HL-60/S4 treated with phorbol 12-myristate 13-acetate at 8.2 ng/mL for 4 days and 3 days (cell line): ENCODE measurements around the gene CCDC87.
"Not testable (repeated sequence)": the region's sequence is repeated elsewhere in the genome, so short reads cannot be mapped to it uniquely, and the experiment has no call there.

Experiments used
- in situ Hi-C: fragments of 300-500 bp; cut with MboI; formaldehyde crosslinking; loops from 2 replicates; pipeline ENCODE4 v1.15.0; 2022; ENCODE audit warnings: low sequenced_read_pairs

Gene CCDC87

DNA sequence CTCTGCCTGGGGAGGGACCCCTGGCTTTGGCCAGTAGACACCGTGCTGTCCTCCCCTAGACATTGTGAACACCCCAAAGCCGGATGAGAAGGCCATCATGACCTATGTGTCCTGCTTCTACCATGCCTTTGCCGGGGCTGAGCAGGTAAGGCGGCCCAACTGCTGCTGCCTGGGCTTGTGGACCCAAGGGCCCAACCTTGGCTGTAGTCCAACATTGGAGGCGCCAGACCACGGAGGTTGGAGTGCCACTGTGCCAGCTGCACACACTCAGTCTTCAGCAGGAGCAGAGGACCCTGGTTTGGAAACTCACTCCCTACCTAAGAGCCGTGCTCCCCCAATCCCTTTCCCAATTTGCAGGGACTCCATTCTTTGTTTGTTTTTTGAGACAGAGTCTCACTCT, 36.8 kb downstream of the CCDC87 start:
- in situ Hi-C loops: no loop called here

DNA sequence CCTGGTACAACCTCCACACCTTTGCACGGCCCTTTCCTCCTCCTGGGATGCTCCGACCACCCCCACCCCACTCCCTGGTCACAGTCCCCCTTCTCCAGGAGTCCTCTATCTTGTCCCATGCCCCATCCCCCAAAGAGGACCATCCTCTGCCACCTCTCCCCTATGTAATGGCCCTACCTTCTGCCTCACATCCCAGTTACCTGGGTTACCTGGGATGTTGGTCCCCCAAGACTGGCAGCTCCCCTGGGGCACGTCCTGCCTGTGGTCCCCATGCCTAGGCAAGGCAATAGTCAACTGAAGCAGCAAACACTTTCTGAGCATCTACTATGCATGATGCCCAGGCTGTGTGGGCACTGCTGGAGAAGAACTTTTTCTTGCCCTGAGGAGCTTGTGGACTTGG, 37.4 kb downstream of the CCDC87 start:
- in situ Hi-C loops: no loop called here

DNA sequence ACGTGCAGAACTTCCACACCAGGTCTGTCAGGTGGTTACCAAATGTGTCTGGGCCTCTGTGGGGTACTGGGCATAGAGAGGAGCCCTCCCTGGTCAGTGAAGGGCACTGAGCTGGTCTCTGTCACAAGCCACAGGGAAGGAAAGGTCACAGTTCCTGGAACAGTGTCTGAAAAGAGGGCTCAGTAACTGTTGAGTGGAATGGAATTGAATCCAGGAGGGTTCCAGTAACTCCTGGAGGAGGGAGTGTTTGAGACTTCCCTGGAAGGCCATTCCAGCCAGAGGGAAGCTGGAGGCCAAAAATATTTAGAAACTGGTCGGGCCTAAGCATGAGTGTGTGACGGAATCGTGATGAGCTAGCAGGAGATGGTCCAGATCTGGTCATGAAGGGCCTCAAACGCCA, 38.3 kb downstream of the CCDC87 start:
- in situ Hi-C loops: no loop called here

DNA sequence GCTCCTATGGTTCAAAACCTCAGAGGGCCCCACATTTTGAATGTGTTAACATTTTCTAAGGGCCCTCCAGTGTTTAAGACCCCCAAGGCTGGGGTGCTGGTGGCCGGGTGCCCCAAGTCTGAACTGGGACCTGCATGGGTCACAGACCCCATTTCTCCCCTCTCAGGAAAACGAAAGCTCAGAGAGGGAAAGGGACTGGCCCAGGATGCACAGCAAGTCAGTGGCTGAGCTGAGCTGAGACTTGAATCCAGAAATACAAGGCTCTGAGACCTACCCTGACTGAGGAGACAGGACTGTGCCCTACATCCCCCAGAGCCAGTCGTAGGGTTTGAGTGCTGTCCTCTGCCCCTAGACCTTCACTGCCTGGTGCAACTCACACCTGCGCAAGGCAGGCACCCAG, 42.0 kb downstream of the CCDC87 start:
- in situ Hi-C loops: no loop called here

DNA sequence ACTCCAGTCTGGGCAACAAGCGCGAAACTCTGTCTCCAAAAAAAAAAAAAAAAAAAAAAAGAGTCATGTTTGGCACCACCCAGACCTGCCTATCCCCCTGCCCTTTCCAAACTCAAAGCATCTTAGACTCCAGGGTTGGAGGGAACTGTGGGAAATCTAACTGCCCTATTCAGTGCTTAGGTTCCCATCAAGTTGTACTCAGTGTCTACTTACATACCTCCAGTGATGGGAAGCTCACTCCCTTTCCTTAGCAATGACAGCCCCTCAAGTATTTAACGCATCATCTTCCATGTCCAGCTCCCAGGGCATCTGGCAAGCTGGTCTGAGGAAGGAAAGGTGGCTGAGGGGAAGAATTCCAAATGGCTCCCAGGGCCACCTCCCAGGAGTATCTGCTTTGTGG, 43.2 kb downstream of the CCDC87 start:
- in situ Hi-C loops: no loop called here

DNA sequence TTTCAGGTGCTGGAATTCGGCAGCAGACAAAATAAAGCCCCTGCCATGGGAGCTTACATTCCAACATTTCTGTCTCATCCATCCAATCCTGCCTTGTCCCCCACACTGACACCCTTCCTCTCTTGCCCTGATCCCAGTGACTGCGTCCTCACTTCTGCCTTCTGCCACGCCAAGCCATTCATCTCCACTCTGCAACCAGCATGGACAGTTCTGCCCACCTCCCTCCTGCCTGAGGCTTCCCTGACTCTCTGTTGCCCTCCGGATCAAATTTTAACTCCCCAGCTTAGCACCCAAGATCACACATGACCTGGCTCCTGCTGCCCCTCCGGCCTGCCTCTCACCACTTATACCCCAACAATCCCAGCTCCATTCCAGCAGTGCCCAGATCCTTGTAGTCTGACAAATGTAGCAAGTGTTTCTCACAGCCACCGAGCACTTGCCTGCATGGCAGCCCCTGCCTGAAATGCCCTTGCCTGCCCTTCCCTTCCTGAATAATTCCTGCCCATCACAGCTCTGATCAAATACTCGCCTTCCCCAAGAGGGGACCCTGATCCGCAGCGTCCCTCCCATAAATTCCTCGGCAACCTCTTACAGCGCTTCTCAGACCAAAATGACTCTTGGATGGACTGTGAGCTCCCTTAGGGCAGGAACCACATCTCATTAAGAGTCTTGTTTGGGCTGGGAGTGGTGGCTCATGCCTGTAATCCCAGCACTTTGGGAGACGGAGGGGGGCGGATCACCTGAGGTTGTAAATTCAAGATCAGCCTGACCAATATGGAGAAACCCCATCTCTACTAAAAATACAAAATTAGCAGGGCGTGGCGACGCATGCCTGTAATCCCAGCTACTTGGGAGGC, 43.9 kb downstream of the CCDC87 start:
- in situ Hi-C loops: no loop called here

DNA sequence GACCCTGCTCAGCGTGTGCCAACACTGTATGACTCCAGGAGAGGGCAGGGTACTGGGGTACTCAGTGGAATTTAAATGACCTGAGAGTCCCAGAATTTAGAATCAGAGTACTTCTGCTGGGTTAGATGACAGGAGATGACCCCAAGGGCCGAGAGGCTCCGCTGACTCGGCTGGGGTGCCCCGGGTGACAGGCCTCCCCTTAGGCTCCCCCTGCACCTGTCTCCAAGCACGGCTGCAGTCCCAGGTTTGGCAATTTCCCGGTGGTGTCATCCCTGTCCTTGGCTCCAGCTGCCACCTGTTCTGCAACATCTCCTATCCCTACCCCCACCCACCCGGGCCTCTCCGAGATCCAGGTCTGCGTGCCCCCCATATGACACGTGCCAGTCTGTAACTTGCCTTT, 44.8 kb downstream of the CCDC87 start:
- in situ Hi-C loops: no loop called here

DNA sequence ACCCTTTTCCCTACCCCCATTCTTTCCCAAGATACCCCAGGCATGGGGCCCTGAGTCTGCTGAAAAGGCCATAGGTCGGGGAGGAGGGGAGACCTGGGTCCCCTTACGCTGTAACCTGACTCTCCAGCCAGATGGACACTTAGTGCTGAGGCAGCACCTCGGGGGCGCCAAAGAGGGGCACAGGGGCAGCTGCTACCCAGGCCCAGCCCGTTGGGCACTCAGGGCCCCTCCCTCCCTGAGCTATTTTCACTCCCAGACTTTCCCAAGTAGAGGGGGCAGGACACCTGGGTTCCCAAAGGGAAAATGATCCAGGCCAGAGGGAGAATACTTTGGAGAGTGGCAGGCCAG, 45.2 kb downstream of the CCDC87 start:
- in situ Hi-C loops: no loop called here

DNA sequence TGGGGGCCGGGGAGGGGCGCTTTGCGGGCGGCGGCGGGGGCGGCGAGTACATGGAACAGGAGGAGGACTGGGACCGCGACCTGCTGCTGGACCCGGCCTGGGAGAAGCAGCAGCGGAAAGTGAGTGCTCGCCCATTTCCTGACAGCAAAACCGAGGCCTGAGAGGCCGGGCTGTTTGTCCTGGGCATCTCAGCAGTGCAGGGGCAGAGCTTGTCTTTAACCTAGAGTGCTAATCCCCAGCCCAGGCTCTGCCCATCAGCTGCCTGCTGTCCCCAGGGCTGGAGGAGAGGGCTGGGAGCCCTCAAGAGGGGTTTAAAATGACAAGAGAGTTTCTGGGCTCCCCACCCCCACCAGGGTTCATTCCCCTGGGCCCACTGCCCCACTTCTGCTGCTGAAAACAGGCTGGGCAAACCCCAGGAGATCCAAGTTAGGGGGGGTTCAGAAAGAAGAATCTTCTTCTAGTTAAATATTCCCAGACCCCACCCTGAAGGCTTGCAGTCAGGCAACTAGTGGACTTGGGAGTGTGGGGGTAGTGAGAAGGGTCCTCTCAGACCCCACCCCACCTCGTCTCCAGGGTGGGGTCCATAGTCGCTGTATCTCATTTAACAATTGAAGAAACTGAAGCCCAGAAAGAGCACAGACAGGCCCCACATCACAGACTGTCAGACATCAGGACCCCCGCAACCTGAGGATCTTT, 45.7 kb downstream of the CCDC87 start:
- in situ Hi-C loops: no loop called here

DNA sequence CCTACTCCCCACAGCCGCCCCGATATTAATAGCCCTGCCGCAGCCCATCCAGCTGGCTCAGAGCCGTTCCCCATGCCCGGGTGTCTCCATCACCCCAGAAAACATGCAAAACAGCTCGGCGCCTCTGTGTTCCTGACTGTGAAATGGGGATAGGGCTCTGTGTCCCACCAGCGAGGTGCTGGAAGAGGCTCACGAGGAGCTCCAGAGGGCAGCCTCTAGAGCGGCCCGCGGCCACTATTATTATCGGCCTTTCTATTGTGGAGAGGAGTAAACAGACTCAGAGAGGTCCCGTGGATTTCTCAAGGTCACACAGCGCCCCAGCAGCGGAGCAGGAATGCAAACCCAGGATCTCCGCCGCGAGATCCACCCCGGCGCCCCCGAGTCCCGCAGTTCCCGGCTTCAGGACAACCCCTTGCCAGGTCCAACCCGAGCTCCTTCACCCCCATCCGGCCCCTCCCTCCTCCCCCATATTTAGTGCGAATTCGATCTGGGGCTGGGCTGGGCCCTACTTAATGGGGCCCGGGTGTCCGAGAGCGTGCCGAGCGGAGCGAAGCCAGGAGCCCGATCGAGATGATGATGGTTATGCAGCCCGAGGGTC, 46.4 kb downstream of the CCDC87 start, which contains the start of gene ACTN3:
TSS of gene ACTN3 (plus strand) at position 536 of the 598 bp plus-strand sequence. CDS start at position 571, 35 bp downstream.
- in situ Hi-C loops: no loop called here

DNA sequence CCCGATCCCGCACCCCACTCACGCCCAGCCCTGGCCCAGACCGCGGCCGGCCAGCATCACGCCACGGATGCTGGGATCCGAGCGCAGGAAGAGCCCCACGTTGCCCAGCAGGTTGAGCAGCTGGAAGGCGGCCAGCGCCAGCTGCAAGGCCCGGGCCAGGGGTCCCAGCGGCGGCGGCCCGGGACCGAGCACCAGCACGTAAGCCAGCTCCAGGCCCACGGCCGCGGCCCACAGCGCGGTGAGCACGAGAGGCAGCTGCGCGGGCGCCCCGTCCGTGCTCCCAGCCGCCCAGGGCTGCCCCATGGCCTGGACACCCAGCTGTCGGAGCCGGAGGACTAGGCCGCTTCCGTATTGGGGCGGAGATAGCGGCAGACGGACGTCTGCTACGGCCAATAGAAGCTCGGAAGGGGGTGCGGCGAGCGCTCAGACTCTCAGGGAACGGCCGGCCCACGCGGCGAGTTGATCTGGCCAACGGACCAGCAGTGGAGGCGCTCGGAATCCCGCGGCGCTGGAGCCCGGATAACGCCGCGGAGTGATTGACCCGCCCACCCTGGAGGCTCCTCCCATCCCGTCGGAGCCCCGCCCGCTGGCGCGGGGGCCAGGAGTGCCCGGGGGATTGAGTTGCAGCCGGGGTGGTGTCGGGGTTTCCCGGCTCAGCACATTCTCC, 47.0 kb downstream of the CCDC87 start, which contains the start of gene ZDHHC24:
TSS of gene ZDHHC24 (minus strand) at position 348 of the 667 bp plus-strand sequence. CDS start at position 303, 45 bp downstream.
- in situ Hi-C loops: no loop called here

DNA sequence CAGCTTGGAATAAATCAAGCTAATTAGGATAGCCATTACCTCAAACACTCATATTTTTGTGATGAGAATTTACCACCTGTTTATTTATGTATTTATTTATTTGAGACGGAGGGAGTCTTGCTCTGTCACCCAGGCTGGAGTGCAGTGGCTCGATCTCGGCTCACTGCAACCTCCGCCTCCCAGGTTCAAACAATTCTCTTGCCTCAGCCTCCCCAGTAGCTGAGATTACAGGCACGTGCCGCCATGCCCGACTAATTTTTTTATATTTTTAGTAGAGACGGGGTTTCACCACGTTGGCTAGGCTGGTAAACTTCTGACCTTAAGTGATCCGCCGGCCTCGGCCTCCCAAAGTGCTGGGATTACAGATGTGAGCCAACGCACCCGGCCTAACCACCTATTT, 47.9 kb downstream of the CCDC87 start:
- in situ Hi-C loops: not testable (repeated sequence)

DNA sequence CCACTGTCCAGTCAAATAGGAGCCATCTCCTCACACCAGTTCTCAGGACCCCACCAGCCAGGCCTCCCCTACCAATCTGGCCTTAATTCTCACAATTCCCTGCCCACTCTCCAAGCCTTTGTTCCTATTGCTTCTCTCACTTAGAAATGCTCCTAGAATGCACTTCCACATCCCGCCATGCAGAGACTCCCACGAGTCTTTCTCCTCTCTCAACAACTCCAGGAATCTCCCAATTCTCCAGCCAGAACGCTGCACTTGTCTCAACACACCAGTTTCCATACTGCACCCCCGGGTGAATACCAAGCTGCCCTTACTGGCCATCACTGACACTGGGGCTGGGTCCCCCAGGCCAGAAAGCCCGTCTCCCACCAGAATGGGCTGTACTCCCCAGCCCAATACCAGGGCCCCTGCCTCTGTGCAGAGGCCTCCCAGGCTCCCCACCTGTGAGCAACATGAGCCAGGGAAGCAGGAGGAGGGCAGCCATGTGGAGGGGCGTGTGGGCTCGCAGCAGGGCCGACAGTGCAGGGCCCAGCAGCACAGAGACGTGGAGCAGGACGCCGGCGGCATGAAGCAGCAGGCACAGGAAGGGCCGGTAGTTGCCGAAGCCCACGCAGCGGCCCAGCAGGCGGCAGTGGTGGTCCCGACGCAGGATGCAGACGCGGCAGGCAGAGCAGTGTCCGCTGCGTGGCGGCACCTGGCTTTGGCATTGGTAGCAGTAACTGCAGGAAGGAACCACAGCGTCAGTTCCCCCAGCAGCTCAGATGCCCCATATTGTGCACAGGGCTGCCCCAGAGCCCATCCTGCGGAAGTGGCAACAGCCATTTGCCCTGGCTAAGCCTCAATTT, 49.4 kb downstream of the CCDC87 start:
- in situ Hi-C loops: no loop called here

DNA sequence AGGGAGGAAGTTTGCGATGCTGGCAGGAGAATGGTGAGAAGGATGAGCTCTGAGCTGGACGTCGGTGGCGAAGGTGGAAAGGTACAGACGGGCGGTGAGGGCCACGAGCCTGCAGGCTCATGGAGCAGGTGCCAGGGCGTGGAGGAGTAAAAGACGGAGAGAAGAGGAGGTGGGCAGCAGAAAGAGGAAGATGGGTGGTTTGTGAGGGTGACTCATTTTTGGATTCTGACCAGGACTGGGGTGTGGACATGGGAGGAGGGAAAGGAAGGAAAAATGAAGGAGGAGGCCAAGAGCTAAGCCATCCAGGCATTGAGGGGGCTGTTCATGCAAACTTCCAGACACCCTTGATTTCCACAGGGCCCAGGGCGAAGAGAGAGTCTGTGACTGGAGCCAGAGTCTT, 50.5 kb downstream of the CCDC87 start:
- in situ Hi-C loops: no loop called here

DNA sequence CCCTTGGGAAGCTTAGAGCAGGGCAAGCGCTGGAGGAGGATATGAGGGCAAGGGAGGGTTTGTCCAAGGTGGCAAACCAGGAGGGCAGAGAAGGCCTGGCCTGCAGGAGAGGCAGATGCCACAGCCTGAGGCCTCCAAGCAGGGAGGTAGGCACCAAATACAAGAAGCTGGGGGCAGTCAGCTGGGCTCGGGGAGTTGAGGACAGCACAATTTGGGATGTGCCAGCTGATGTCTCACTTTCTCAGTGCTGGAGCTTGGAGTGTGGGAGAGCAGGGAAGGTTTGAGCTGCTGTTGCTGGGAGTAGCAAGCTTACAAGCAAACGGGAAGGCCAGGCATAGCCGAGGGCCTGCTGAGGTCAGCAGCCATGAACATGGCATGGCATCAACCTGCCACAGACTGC, 51.0 kb downstream of the CCDC87 start:
- in situ Hi-C loops: no loop called here

DNA sequence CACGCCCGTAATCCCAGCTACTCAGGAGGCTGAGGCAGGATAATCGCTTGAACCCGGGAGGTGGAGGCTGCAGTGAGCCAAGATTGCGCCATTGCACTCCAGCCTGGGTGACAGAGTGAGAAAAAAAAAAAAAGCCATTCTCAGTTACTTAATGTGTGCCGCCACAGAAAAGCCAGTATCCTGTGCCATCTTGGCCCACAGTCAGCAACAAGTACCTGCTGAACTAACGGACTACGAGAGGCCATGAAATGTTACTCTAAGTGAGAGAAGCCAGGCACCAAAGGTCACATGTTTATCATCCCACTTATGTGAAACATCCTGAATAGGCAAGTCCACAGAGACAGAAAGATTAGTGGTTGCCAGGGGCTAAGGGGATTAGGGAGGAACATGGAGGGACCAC, 52.3 kb downstream of the CCDC87 start:
- in situ Hi-C loops: not testable (repeated sequence)
